HFF-Myc (cell line): ENCODE results near the gene NEAT1.
A peak's percentile ranks its signal among the peaks of the same experiment; 100 is the strongest.

ENCODE experiments used
- DNase-seq: peaks from one replicate; pipeline ENCODE4 v3.0.0-alpha.2; 2011; ENCODE audit warnings: low read depth; ENCODE audit errors: extremely low read depth
- H3K4me3 ChIP-seq: replicated peaks from 2 replicates; pipeline ENCODE4 v1.5.1; 2011; ENCODE audit warnings: low read depth, mild to moderate bottlenecking, control low read depth, low read length
- CTCF ChIP-seq: IDR thresholded peaks from 2 replicates; pipeline ENCODE4 v1.5.1; 2012; ENCODE audit warnings: mild to moderate bottlenecking, low read depth, low read length, control low read depth; ENCODE audit errors: missing control alignments

NEAT1 gene

GRCh38 chr11:65416341-65416824 lies 6.2 kb upstream of the NEAT1 start:
- peak overlapping the region; percentile 8 for H3K4me3 ChIP-seq
- peak; percentile 96 for TF ChIP-seq CTCF
- DNase-seq = peak; percentile 46

GRCh38 chr11:65416841-65417701 lies 5.5 kb upstream of the NEAT1 start:
- DNase-seq = no peak
- TF ChIP-seq CTCF = no peak
- peak overlapping the region; percentile 8 for H3K4me3 ChIP-seq

GRCh38 chr11:65417702-65418430 lies 4.7 kb upstream of the NEAT1 start:
- no peak for TF ChIP-seq CTCF
- peak overlapping the region; percentile 74; the same call in 1 of the 2 replicates for H3K4me3 ChIP-seq
- no peak for DNase-seq

GRCh38 chr11:65418431-65418680 lies 4.2 kb upstream of the NEAT1 start:
- H3K4me3 ChIP-seq = peak overlapping the region; percentile 74

GRCh38 chr11:65418681-65419459 lies 3.7 kb upstream of the NEAT1 start:
- H3K4me3 ChIP-seq = peak overlapping the region; percentile 74
- TF ChIP-seq CTCF = no peak
- peak; percentile 92 for DNase-seq

More at GRCh38 chr11:65418431-65418680, 4.2 kb upstream of the NEAT1 start:
- DNase-seq = no peak
- no peak for TF ChIP-seq CTCF

GRCh38 chr11:65419460-65419771 lies 3.2 kb upstream of the NEAT1 start:
- H3K4me3 ChIP-seq = peak overlapping the region; percentile 74
- no peak for TF ChIP-seq CTCF
- no peak for DNase-seq
